RWPE1 (cell line): ENCODE data around the gene TM2D3.
A peak's percentile ranks its signal among the peaks of the same experiment; 100 is the strongest.

Source experiments
- CTCF ChIA-PET: fragments of 350-600 bp; sonication (Branson Sonifier 250); formaldehyde crosslinking; extraction: SDS; loops from one replicate; lab custom pipeline; 2021; lab: Yijun Ruan, JAX
- POLR2A ChIA-PET: fragments of 400-600 bp; formaldehyde crosslinking; extraction: SDS; loops from one replicate; lab custom pipeline; 2020; ENCODE audit warnings: antibody characterized with exemption; ENCODE audit not compliant: low non-redundant PET; lab: Yijun Ruan, JAX
- DNase-seq: peaks from one replicate; pipeline ENCODE4 v3.0.0; 2012; ENCODE audit warnings: low spot score
- H3K27ac ChIP-seq: fragments of 450-650 bp; 2 replicates; pipeline ENCODE4 v1.5.1; 2017
- CTCF ChIP-seq: fragments of 450-650 bp; conservative IDR thresholded peaks from 2 replicates; pipeline ENCODE4 v1.5.1; 2017; ENCODE audit warnings: low read depth, mild to moderate bottlenecking

Gene TM2D3

GRCh38 chr15:101689901-101690300 lies 37.7 kb upstream of the TM2D3 start:
- ChIA-PET CTCF (interaction anchor here (0.6 kb wide), 1 partner anchor 21 kb away, joined by 3 read pairs; no protein-coding TSS in a partner anchor), POLR2A (no interaction called here)
- DNase-seq = no peak
- no peak for TF ChIP-seq CTCF
- no peak overlapping the region for H3K27ac ChIP-seq

GRCh38 chr15:101686718-101687117 lies 34.5 kb upstream of the TM2D3 start:
- no peak for TF ChIP-seq CTCF
- DNase-seq = no peak
- POLR2A ChIA-PET = no interaction called here
- H3K27ac ChIP-seq = no peak overlapping the region
- CTCF ChIA-PET = no interaction called here

GRCh38 chr15:101684877-101685276 lies 32.7 kb upstream of the TM2D3 start:
- ChIA-PET CTCF (no interaction called here), POLR2A (no interaction called here)
- no peak overlapping the region for H3K27ac ChIP-seq
- no peak for TF ChIP-seq CTCF
- DNase-seq = no peak

GRCh38 chr15:101684384-101684783 lies 32.2 kb upstream of the TM2D3 start:
- no peak overlapping the region for H3K27ac ChIP-seq
- peak; percentile 62 for DNase-seq
- TF ChIP-seq CTCF = no peak
- ChIA-PET CTCF (no interaction called here), POLR2A (no interaction called here)

- TF ChIP-seq CTCF = no peak
- DNase-seq = no peak
- CTCF ChIA-PET = interaction anchor here (0.5 kb wide), 1 partner anchor 39 kb away, joined by 3 read pairs; no protein-coding TSS in a partner anchor
- H3K27ac ChIP-seq = no peak overlapping the region
- POLR2A ChIA-PET = no interaction called here
These were observed 27.6 kb upstream of the TM2D3 start for GRCh38 chr15:101679806-101680205.

- TF ChIP-seq CTCF = no peak
- ChIA-PET POLR2A (interaction anchor here (0.6 kb wide), 1 partner anchor 1462 kb away, joined by 3 read pairs; no protein-coding TSS in a partner anchor), CTCF (no interaction called here)
- no peak overlapping the region for H3K27ac ChIP-seq
- DNase-seq = no peak
These were observed 24.7 kb upstream of the TM2D3 start for GRCh38 chr15:101676921-101677329.
